GM18505 (cell line): Measurements from ENCODE around the gene FAM47E.
"Not testable (repeated sequence)": the region's sequence is repeated elsewhere in the genome, so short reads cannot be mapped to it uniquely, and the experiment has no call there.

Experiments used
- ATAC-seq: cut with Tn5 transposase; IDR thresholded peaks from one replicate; pipeline ENCODE4 v1.9.1; 2021; ENCODE audit not compliant: unreplicated experiment
- POLR2A ChIP-seq: IDR thresholded peaks from 4 replicates; pipeline ENCODE4 v1.6.1; 2011; ENCODE audit warnings: borderline replicate concordance; ENCODE audit not compliant: insufficient read depth, insufficient read length; ENCODE audit errors: extremely low read depth

The FAM47E gene

GRCh38 chr4:76265631-76266218 lies 14.2 kb downstream of the FAM47E start:
- no peak for ATAC-seq
- TF ChIP-seq POLR2A, result no peak

GRCh38 chr4:76266627-76267026 lies 15.1 kb downstream of the FAM47E start:
- TF ChIP-seq POLR2A, result no peak
- ATAC-seq, result no peak

GRCh38 chr4:76267811-76268210 lies 16.3 kb downstream of the FAM47E start:
- ATAC-seq, result no peak
- TF ChIP-seq POLR2A, result no peak

GRCh38 chr4:76270244-76271175 lies 19.0 kb downstream of the FAM47E start:
- TF ChIP-seq POLR2A, result no peak
- no peak for ATAC-seq

GRCh38 chr4:76271248-76271647 lies 19.7 kb downstream of the FAM47E start:
- no peak for TF ChIP-seq POLR2A
- no peak for ATAC-seq

DNA sequence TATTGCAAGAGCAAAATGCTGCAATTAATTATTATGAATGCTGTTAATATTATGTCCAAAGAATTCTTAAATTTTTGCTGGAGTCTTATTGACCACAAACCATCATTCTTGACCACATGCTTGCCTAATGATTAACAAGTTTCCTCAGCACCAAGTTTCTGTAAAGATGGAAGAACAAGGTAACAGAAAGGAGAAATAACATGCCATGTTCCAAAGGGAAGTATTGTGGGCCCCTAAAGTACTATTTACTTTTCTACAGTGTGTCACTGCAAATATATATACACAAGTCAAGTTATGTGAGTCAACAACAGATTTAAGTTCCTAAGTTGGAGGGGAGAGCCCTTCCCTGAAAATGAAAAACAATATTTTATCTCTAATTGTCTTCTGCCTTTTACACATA lies 20.6 kb downstream of the FAM47E start:
- no peak for ATAC-seq
- no peak for TF ChIP-seq POLR2A

GRCh38 chr4:76272582-76272981 lies 21.1 kb downstream of the FAM47E start:
- no peak for ATAC-seq
- TF ChIP-seq POLR2A, result no peak

DNA sequence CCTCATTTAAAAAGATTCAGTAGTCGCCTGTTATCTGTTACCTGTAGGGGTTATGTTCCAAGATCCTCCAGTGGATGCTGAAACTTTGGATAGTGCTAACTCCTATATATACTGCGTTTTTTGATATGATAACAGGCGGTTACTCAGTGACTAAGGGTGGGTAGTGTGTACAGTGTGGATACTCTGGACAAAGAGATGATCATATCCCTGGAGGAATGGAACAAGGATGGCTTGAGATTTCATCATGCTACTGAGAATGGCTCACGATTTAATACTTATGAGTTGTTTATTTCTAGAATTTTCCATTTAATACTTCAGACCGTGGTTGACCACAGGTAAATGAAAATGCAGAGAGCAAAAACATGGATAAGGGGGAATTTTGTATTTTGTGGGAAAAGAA lies 21.5 kb downstream of the FAM47E start:
- no peak for ATAC-seq
- no peak for TF ChIP-seq POLR2A

GRCh38 chr4:76275486-76276124 lies 24.1 kb downstream of the FAM47E start:
- no peak for ATAC-seq
- TF ChIP-seq POLR2A, result no peak

DNA sequence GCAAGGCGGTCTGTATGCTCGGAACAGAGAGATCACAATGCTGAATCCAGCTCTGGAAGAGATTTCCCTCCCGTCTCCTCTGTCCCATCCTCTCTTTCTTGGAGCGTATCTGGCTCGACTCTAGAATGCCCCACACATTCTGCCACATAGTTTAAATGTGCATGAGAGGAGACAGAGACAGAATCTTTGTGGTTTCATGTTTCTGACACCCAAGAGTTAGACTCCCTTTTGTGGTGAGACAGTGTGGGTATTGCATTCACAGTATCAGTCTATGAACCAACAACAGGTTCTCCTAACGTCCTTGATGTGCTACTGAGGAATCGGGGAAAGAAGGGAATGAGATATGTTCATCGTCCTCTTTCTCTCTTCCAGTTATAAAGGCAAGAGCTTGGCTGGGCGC lies 25.3 kb downstream of the FAM47E start:
- ATAC-seq, result no peak
- TF ChIP-seq POLR2A, result no peak

DNA sequence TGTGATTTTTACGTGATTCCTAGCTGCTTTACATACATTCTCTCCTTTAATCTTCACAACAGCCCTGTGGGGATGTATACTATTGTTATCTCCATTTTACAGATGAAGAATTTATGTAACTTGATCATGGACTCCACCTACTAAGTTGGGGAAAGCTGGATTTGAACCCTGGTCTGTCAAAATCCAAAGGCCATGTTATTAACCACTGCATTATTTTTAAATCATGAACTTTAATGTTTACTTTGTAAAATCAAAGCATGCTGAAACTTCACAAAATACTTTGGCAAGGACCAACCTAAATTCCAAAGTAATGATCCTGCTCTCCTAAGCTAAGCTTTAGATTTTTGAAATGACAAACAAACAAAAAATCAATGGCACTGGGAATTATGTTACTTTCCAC lies 26.1 kb downstream of the FAM47E start:
- ATAC-seq, result no peak
- no peak for TF ChIP-seq POLR2A

GRCh38 chr4:76278583-76278982 lies 27.1 kb downstream of the FAM47E start:
- ATAC-seq, result no peak
- TF ChIP-seq POLR2A, result no peak

DNA sequence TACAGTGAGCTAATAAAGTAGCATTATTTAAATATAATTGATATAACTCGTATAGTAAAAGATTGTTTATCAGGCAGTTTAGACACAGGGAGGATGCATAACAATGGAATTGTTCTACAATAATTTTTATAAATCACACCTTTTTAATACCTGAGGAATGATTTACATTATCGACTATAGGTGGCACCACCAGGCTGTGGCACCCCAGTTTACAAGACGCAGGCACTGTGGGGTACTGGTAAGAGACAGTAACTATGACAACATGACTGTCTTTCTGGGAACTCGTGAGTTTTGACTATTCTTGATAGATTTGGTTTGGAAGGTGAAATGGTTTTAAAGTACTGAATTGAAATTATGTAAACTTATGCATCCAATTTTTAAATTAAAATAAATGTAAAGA lies 27.9 kb downstream of the FAM47E start:
- no peak for ATAC-seq
- TF ChIP-seq POLR2A, result no peak

DNA sequence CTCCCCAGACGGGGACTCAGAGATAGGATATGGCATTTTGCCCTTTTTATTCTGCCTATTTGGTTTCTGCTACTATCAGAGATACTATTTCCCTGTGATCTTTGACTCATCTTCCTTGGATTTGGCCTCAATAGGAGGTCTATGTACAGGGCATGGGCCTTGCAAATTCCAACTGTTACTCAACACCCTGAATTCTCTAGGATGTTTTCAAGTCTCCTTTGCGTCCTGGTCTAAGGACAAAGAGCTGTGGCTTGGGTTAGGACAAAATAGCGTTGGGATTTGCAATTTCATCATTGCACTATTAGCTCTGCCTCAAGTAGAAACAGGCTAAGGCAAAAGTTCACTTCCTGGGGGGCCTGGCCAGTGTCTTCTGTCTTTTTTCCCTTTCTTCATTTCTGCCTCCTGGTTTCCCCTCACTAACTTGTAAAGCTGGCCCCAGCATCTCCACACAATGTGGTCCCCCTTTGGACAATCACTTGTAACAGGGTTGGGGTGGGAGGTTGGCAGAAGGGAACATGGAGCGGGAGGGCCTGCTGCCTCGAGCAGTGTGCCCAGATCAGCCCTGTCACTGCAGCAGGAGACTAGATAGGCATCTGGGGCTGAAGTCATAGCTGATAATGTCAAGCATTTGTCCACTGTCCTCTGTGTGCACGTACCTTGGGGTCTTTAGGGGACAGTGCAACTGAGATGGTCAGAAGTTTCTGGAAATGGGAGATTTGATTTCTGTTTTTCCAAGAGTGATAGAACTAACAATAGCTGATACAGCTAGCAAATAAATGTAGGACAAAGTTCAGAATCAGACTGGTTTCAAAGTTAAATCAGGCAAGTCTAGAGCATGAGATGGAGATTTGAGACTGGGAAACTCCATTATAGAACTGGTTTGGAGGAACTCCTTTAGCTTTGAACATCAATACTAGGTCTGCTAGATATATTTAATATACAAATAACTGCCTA lies 29.2 kb downstream of the FAM47E start:
- no peak for TF ChIP-seq POLR2A

GRCh38 chr4:76281594-76281993 lies 30.1 kb downstream of the FAM47E start:
- ATAC-seq, result not testable (repeated sequence)

More for the DNA sequence above, 29.2 kb downstream of the FAM47E start:
- ATAC-seq, result no peak
